ENCODE data around the gene CASP8. TPM values are rescaled to one million over a fixed set of nuclear protein-coding genes. Genes with fewer than 3 reads are reported as not detected.

CASP8 gene
- total and polyA plus RNA-seq, 3 donors from 2014 or later = 7.4 to 12.5 (median 9.1) TPM

DNA sequence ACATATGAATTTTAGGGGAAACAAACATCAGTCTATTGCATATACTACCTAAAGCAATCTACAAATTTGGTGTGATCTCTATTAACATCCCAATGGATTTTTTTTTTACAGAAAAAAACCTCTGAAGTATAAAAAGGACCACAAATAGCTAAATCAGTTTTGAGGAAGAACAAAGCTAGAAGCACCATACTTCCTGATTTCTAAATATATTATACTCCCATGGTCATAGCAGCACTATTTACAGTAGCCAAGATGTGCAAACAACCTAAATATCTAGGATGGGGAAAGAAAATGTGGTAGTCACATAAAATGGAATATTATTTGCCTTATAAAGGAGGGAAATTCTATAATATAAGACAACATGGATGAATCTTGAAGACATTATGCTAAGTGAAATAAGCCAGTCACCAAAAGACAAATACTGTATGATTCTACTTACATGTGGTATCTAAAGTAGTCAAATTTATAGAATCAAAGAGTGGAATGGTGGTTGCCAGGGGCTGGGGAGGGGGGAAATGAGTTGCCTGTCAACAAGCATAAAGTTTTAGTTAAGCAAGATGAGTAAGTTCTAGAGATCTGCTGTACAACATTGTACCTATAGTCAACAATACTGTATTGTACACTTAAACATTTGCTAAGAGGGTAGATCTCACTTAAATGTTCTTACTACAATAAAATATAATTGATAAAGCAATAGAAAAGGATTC, 17.6 kb upstream of the CASP8 start:
- Histone ChIP-seq H3K9me3 (no peaks in the 10 kb centered on the region), H3K27me3 (no peaks in the 10 kb centered on the region), H3K36me3 (ENCODE audit: low read depth, missing control alignments) (no peaks in the 10 kb centered on the region), H3K4me1 (no peaks in the 10 kb centered on the region), H3K4me3 (no peak overlapping the region), H3K27ac (no peak overlapping the region)
- intact Hi-C loops (cut with DNase I; ENCODE audit: low total_unique reads) = no loop called here
- no peak for DNase-seq
- TF ChIP-seq, protein P1, sequence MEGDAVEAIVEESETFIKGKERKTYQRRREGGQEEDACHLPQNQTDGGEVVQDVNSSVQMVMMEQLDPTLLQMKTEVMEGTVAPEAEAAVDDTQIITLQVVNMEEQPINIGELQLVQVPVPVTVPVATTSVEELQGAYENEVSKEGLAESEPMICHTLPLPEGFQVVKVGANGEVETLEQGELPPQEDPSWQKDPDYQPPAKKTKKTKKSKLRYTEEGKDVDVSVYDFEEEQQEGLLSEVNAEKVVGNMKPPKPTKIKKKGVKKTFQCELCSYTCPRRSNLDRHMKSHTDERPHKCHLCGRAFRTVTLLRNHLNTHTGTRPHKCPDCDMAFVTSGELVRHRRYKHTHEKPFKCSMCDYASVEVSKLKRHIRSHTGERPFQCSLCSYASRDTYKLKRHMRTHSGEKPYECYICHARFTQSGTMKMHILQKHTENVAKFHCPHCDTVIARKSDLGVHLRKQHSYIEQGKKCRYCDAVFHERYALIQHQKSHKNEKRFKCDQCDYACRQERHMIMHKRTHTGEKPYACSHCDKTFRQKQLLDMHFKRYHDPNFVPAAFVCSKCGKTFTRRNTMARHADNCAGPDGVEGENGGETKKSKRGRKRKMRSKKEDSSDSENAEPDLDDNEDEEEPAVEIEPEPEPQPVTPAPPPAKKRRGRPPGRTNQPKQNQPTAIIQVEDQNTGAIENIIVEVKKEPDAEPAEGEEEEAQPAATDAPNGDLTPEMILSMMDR (IDR thresholded peaks at IDR 0.05) = no peak
- TF ChIP-seq POLR2A (IDR thresholded peaks at IDR 0.05) = no peak

DNA sequence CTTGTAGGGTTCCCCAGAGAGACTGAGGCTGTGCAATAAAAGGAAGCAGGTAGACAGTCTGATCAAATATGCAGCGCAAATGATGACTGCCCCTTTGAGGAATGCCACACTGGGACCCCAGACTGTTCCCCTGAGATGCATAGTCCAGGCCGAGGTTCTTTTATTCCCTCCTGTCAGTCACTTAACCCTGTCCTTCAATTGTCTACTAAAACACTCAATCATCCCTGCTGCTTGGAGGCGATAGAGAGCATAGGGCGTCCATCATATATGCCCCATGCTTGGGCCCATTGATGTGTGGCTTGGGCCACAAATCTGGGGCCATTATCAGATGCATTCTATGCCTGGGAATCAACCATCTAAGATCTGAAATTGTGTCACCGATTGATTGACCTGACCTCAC, 15.5 kb upstream of the CASP8 start:
- Histone ChIP-seq H3K4me1 (no peaks in the 10 kb centered on the region), H3K27ac (no peak overlapping the region), H3K27me3 (no peaks in the 10 kb centered on the region), H3K36me3 (ENCODE audit: low read depth, missing control alignments) (no peaks in the 10 kb centered on the region), H3K9me3 (no peaks in the 10 kb centered on the region), H3K4me3 (no peak overlapping the region)
- WGBS, 2 donors = 81 to 97% methylated on average over 5 of the region's 5 CpGs
- DNase-seq = no peak
- TF ChIP-seq, protein P1 (IDR thresholded peaks at IDR 0.05) = no peak
- no peak for TF ChIP-seq POLR2A (IDR thresholded peaks at IDR 0.05)
- intact Hi-C loops (cut with DNase I; ENCODE audit: low total_unique reads) = no loop called here

DNA sequence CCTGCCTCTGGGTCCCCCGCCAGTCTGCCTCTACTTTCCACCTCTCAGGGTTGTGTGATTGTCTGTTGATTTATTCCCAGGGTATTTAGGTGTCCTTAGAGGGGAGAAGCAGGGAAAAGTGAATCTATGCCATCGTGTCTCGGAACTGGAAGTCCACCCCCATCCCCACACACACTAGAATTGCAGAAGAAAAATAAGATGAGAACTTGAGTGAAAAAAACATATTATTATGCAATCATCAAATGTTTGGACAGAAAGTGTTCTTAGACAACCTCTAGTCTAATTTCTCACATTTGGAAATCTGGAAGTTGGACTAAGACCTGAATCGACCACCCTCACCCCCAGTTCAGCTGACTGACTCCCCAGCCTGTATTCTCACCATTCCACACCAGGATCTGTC, 14.1 kb upstream of the CASP8 start:
- TF ChIP-seq POLR2A (IDR thresholded peaks at IDR 0.05) = no peak
- TF ChIP-seq, protein P1 (IDR thresholded peaks at IDR 0.05) = no peak
- intact Hi-C loops (cut with DNase I; ENCODE audit: low total_unique reads) = no loop called here
- Histone ChIP-seq H3K27ac (no peak overlapping the region), H3K4me3 (no peak overlapping the region), H3K4me1 (no peaks in the 10 kb centered on the region), H3K9me3 (no peaks in the 10 kb centered on the region), H3K36me3 (ENCODE audit: low read depth, missing control alignments) (no peaks in the 10 kb centered on the region), H3K27me3 (no peaks in the 10 kb centered on the region)
- no peak for DNase-seq
- WGBS, 2 donors = 63 to 92% methylated on average over 3 to 4 of the region's 4 CpGs

DNA sequence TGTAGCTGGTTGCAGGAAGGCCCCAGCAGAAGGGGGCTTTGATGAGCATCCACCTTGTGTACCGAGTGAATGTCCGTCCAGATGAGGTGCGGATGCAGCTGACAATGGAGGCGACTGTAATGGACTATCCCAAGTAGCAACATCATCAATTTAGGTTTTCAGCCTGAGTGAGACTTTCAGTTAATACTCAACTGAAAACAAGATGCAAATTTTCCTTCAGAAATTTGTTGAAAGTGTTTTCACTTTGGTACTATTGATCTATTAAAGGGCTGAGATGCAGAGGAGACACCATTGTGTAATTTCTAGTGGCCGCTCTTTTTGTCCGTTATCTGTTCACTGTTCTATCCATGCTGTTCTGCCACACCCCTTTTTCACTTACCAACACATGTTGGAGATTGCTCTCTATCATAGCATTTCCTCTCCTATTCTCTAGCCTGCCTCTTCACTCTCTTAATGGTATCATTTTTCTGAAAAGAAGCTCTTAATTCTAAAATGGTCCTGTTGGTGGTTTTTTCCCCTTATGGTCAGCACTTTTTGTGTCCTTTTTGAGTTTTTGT, 12.0 kb upstream of the CASP8 start:
- Histone ChIP-seq H3K27ac (no peak overlapping the region), H3K4me1 (no peaks in the 10 kb centered on the region), H3K4me3 (no peak overlapping the region), H3K27me3 (no peaks in the 10 kb centered on the region), H3K36me3 (ENCODE audit: low read depth, missing control alignments) (no peaks in the 10 kb centered on the region), H3K9me3 (no peaks in the 10 kb centered on the region)
- 80 to 87% methylated on average over 6 of the region's 6 CpGs for WGBS, 2 donors
- no peak for DNase-seq
- intact Hi-C loops (cut with DNase I; ENCODE audit: low total_unique reads) = no loop called here
- TF ChIP-seq, protein P1 (IDR thresholded peaks at IDR 0.05) = no peak
- TF ChIP-seq POLR2A (IDR thresholded peaks at IDR 0.05) = no peak

DNA sequence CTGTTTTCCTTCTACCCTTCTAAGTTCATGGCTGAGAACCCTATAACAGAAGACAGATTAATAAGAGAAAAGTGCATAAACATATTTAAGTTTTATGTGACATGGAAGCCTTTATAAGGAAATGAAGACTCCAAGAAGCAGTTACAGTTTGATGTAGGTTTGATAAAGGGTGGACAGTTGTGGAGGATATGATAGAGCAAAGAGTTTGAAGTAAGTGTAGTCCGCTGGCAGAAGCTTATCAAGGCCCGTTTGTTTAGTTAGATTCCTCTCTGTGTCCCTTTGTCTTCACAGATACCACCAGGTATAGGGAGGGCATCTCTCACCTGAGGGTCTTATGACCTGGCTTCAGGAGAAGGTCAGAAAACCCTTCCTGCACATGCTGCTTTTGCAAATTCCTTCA, 10.4 kb upstream of the CASP8 start:
- Histone ChIP-seq H3K36me3 (ENCODE audit: low read depth, missing control alignments) (no peaks in the 10 kb centered on the region), H3K27ac (no peak overlapping the region), H3K9me3 (no peaks in the 10 kb centered on the region), H3K4me1 (no peaks in the 10 kb centered on the region), H3K27me3 (no peaks in the 10 kb centered on the region), H3K4me3 (no peak overlapping the region)
- TF ChIP-seq, protein P1 (IDR thresholded peaks at IDR 0.05) = no peak
- no peak for TF ChIP-seq POLR2A (IDR thresholded peaks at IDR 0.05)
- no peak for DNase-seq
- 79 to 85% methylated on average over 2 of the region's 2 CpGs for WGBS, 2 donors
- intact Hi-C loops (cut with DNase I; ENCODE audit: low total_unique reads) = no loop called here

All from testis (tissue), 3 donors.